Embryonic facial prominence (tissue), 1 donor: Measurements from ENCODE around the gene TMCO4.
"Not testable (repeated sequence)": the region's sequence is repeated elsewhere in the genome, so short reads cannot be mapped to it uniquely, and the experiment has no call there.

Experiments
- DNase-seq: peaks from one replicate; pipeline ENCODE4 v3.0.0-alpha.2; 2016; ENCODE audit errors: extremely low spot score

The TMCO4 gene

GRCh38 chr1:19639999-19640362, 159.7 kb downstream of the TMCO4 start:
- no peak for DNase-seq

DNA sequence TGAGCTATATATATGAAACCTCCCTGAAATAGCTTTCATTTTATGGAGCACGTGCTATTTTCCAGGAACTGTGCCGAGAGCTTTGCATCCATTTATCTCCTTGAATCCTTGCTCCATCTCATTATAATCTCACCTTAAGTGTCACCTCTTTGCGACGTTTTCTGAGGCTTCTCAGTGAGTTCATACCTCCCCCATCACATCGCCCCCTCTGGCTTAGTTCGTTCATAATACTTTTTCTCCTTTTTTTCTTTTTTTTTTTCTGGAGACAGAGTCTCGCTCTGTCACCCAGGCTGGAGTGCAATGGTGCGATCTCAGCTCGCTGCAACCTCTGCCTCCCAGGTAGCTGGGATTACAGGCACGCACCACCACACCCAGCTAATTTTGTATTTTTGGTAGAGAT, 160.5 kb downstream of the TMCO4 start:
- not testable (repeated sequence) for DNase-seq

- no peak for DNase-seq
Observed at GRCh38 chr1:19637606-19638005, 162.1 kb downstream of the TMCO4 start.

- DNase-seq = not testable (repeated sequence)
Observed at GRCh38 chr1:19636749-19637148, 163.0 kb downstream of the TMCO4 start.

GRCh38 chr1:19636065-19636464, 163.7 kb downstream of the TMCO4 start:
- DNase-seq = no peak

GRCh38 chr1:19635646-19636045, 164.1 kb downstream of the TMCO4 start:
- no peak for DNase-seq

- DNase-seq = not testable (repeated sequence)
Observed at GRCh38 chr1:19635064-19635463, 164.7 kb downstream of the TMCO4 start.

DNA sequence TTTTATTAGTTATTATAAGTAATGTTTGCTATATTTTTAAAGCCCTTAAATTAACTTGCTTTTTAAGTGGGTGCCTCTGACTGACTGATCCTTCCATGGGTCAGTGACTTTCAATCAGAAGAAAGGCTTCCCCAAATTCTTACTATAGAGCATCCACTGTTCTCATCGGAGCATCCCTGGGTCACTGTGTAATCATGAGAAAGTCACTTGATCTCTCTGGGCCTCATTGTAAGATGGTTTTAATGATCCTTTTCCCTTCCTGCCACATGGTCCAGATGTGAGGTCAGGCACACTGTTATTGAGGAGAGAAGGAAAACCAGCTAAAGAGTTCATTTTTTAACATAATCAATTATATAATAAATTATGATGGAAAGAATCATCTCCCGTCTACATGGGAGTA, 166.6 kb downstream of the TMCO4 start:
- DNase-seq = no peak
